Smooth muscle cell of the umbilical artery (primary cell): ENCODE data around the gene MRFAP1. TPM values are rescaled to one million over a fixed set of nuclear protein-coding genes. Genes with fewer than 3 reads are reported as not detected.

ENCODE experiments used
- total RNA-seq: library from RNA; depleted of rRNA; stranded (reverse); fragments of >200 nt; gene quantifications from 2 replicates; pipeline ENCODE4 v1.2.3, GENCODE V29; 2014

Gene MRFAP1
- 67.1 and 100 TPM in 2 replicates for total RNA-seq

GRCh38 chr4:6640292-6641163 is at the start of gene MRFAP1:
Gene MRFAP1, plus strand, starts transcription at chr4:6640685. Its CDS starts 178 bp downstream, at chr4:6640863.

Other genes starting within 250 kb of the MRFAP1 start
- 0.18 TPM in 1 of 2 replicates, not detected in the other for gene PPP2R2C, start 168.1 kb upstream of the MRFAP1 start, total RNA-seq
- 37.1 and 53.1 TPM in 2 replicates for gene MAN2B2, start 65.5 kb upstream of the MRFAP1 start, total RNA-seq
- not detected in 2 replicates for gene S100P, start 53.2 kb downstream of the MRFAP1 start, total RNA-seq
- 48.9 and 50.2 TPM in 2 replicates for gene MRFAP1L1, start 69.2 kb downstream of the MRFAP1 start, total RNA-seq
- gene BLOC1S4, start 75.5 kb downstream of the MRFAP1 start, total RNA-seq = 19.6 and 21.3 TPM in 2 replicates
- gene KIAA0232, start 142.0 kb downstream of the MRFAP1 start, total RNA-seq = 22.6 and 24.8 TPM in 2 replicates